Ovary (tissue), 9 donors: Measurements from ENCODE around the gene C1orf174. TPM values are rescaled to one million over a fixed set of nuclear protein-coding genes. Genes with fewer than 3 reads are reported as not detected.

ENCODE experiments used
- DNase-seq, 5 donors: peaks; one replicate each; pipeline ENCODE4 v3.0.0-alpha.2; 2019 to 2020
- H3K27ac ChIP-seq, 2 donors: fragments of 200-600 bp; one replicate each; pipeline versions ENCODE4 v1.5.1 to v1.8.0; 2019 to 2022
- H3K27me3 ChIP-seq: fragments of 200-600 bp; one replicate; pipeline ENCODE4 v1.8.0; 2022
- H3K36me3 ChIP-seq: fragments of 200-600 bp; sonication (generic); one replicate; pipeline ENCODE4 v1.5.1; 2019
- H3K4me1 ChIP-seq: one replicate; pipeline ENCODE4 v1.8.1; 2013; ENCODE audit warnings: mild to moderate bottlenecking, moderate library complexity; ENCODE audit not compliant: insufficient read depth
- H3K4me3 ChIP-seq: fragments of 200-600 bp; sonication (generic); one replicate; pipeline ENCODE4 v1.5.1; 2017
- H3K9me3 ChIP-seq, 2 donors: fragments of 200-600 bp in 1 of 2; sonication (generic) in 1 of 2; one replicate each; pipeline versions ENCODE4 v1.5.1 to v1.8.1; 2013 to 2019; ENCODE audit warnings: mild to moderate bottlenecking in 1 of 2, moderate library complexity in 1 of 2
- CTCF ChIP-seq, 3 donors: fragments of 450-650 bp in 2 of 3; fragments of 200-600 bp in 1 of 3; IDR thresholded peaks; one replicate each; pipeline versions ENCODE4 v1.5.1 to v1.8.0; 2016 to 2022; ENCODE audit warnings: antibody characterized with exemption in 3 of 3, mild to moderate bottlenecking in 1 of 3
- EP300 ChIP-seq: sonication (generic); formaldehyde crosslinking; IDR thresholded peaks from one replicate; pipeline ENCODE4 v1.6.1; 2017; ENCODE audit warnings: antibody characterized with exemption
- POLR2A ChIP-seq: fragments of 450-650 bp; IDR thresholded peaks from one replicate; pipeline ENCODE4 v1.6.1; 2017; ENCODE audit warnings: antibody characterized with exemption, mild to moderate bottlenecking, moderate library complexity
- WGBS, 3 donors: extraction: QIAGEN DNeasy Blood & Tissue Kit in 1 of 3; methylation state at CpG; one replicate each; pipeline versions ENCODE4 v1.1.5 to v1.1.7; 2013 to 2017; 5-methylcytosine and 5-hydroxymethylcytosine counted together
- intact Hi-C, 4 donors: fragments of 100-400 bp; cut with DNase I; formaldehyde crosslinking; loops; one replicate each; pipeline versions ENCODE4 v1.11.0 to v1.15.1; 2022 to 2023
- polyA plus RNA-seq, 2 donors: library from polyadenylated mRNA; stranded (reverse); fragments of 200-250 nt in 1 of 2; fragments of 350-450 nt in 1 of 2; fragmentation: Illumina TruSeq in 1 of 2; extraction: RNeasy Lipid Tissue Mini Kit (QIAGEN cat#74804) in 1 of 2; gene quantifications; one replicate each; pipeline ENCODE4 v1.2.3, GENCODE V29; 2013 to 2014
- total RNA-seq, 7 donors: library from RNA; depleted of rRNA in 2 of 7; stranded (reverse); fragments of >200 nt in 2 of 7; fragmentation: NEBNext Ultra II Directional in 3 of 7; extraction: Animal tissue kit (Norgen Biotek cat#: 25700) in 3 of 7; gene quantifications; one replicate each; pipeline versions ENCODE4 v1.1.0 to v1.2.4, GENCODE V29; 2016 to 2023
- donor health status: DM: no; HTN: no; CAD: no; lungs with moderate emphysema.
- donor health status: DM: no; HTN: no; CAD: no.
- donor health status: Bipolar disorder and iron deficiency.
- donor health status: DM: yes; HTN: yes; CAD: no.
- donor health status: DM: no; HTN: no; CAD: no.
- donor health status: DM: yes; HTN: yes; CAD: no.

C1orf174 gene
- total and polyA plus RNA-seq, 9 donors, result 12.9 to 23.9 (median 18.2) TPM

DNA sequence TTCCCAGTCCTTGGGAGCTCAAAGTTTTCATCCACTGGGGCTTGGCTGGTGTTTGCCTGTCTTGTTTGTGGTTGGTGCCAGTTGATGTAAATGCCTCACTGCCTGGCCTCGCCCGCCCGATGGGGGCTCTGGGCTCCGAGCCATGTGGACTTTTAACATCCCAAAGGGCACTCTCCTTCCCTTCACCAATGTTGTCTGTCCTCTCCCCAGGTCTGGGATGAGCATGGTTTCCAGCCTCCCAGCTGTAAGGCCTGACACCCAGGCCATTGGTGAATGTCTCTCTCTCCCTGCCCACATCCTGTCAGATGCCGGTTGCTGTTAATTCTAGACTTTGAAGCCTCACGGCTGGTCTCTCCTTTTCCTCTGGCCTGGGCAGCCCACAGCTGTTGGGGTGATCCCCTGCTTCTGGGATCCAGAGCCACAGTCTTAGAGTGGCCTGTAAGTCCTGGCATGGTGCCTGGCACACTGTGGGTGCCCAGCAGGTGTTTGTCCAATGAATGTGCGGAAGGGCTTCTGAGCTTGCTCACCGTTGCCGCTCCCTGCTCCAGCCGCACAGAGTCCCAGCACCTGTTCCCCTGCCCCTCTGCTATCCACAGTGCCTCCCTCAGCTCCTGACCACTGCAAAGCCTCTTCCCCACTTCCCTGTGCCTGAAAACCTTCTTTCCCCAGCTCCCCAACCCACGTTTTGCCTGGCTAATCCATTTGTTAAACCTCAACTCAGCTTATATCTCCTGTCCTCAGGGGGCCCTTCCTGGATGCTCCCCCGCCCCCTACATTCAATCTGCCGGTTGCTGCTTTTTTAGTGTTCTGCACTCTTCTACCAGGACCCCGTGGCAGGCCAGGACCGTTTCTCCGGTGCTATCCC is 3.3 kb upstream of the C1orf174 start:
- Histone ChIP-seq H3K27ac (no peak overlapping the region), H3K27me3 (no peaks in the 10 kb centered on the region), H3K36me3 (no peaks in the 10 kb centered on the region), H3K4me3 (no peak overlapping the region), H3K4me1 (peaks cover 4% of the 10 kb centered on the region), H3K9me3 (no peaks in the 10 kb centered on the region)
- intact Hi-C loops, result no loop called here
- no peak for DNase-seq
- TF ChIP-seq EP300 (no peak), CTCF (IDR thresholded peaks at IDR 0.05) (no peak), POLR2A (no peak)
- 71 to 81% (median 78%) methylated on average over 16 of the region's 16 CpGs for WGBS, 3 donors

GRCh38 chr1:3902571-3903091 is 2.6 kb upstream of the C1orf174 start:
- Histone ChIP-seq H3K4me3 (no peak overlapping the region), H3K36me3 (no peaks in the 10 kb centered on the region), H3K27ac (no peak overlapping the region), H3K27me3 (no peaks in the 10 kb centered on the region), H3K9me3 (no peaks in the 10 kb centered on the region), H3K4me1 (peaks cover 4% of the 10 kb centered on the region)
- 69 to 78% (median 74%) methylated on average over 10 of the region's 10 CpGs for WGBS, 3 donors
- intact Hi-C loops, result no loop called here
- TF ChIP-seq CTCF (IDR thresholded peaks at IDR 0.05) (no peak), POLR2A (no peak), EP300 (no peak)
- DNase-seq, result no peak

GRCh38 chr1:3902111-3902511 is 2.0 kb upstream of the C1orf174 start:
- peak in 4 of 5 donors; percentile 27 to 60 (median 54) for DNase-seq
- no peaks in the 10 kb centered on the region for H3K36me3 ChIP-seq
- TF ChIP-seq POLR2A (no peak), CTCF (IDR thresholded peaks at IDR 0.05) (no peak), EP300 (no peak)
- 93 to 94% (median 94%) methylated on average over 15 of the region's 15 CpGs for WGBS, 3 donors
- no peaks in the 10 kb centered on the region for H3K27me3 ChIP-seq
- intact Hi-C loops, result no loop called here
- no peak overlapping the region for H3K27ac ChIP-seq
- no peak overlapping the region for H3K4me3 ChIP-seq
- H3K9me3 ChIP-seq, result no peaks in the 10 kb centered on the region
- peaks cover 4% of the 10 kb centered on the region for H3K4me1 ChIP-seq

DNA sequence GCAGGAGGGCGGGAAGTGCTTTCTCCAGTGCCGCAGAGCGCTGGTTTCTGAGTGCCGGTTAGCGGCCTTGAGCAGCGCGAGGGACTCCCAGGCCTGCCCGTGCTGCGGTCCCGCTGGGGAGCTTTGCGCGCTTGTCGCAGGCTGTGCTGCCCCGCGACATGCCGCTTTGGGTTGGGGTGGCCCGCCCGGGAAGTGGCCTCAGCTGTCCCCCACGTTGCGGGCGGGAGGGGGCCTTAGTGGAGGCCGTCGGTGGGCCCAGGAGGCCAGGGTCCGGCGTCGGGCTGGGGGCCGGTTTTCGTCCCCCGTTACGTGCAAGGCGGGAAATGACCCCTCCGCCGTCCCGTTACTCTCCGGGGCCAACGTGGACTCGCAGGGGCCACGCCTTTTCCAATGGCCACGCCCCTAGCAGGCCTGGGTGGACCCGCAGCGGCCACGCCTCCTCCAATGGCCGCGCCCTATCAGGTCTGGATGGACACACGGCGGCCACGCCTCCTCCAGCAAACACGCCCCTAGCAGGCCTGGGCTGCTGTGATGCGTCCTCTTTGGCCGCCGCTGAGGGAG is 977 bp upstream of the C1orf174 start:
- TF ChIP-seq EP300, result no peak
- peak; percentile 51 for TF ChIP-seq POLR2A
- TF ChIP-seq CTCF (IDR thresholded peaks at IDR 0.05), result peak in 2 of 3 donors; percentile 20 to 42
- H3K4me1 ChIP-seq, result peaks cover 4% of the 10 kb centered on the region
- peak; percentile 98 to 99 (median 99) for DNase-seq
- H3K27me3 ChIP-seq, result no peaks in the 10 kb centered on the region
- H3K27ac ChIP-seq, result peak overlapping the region; percentile 58 to 95
- H3K36me3 ChIP-seq, result no peaks in the 10 kb centered on the region
- H3K4me3 ChIP-seq, result peak overlapping the region; percentile 100
- WGBS, 3 donors, result 0 to 1% (median 0%) methylated on average over 41 to 51 of the region's 51 CpGs
- H3K9me3 ChIP-seq, result no peaks in the 10 kb centered on the region
- intact Hi-C loops, result no loop called here
